HepG2 (cell line): ENCODE results near the gene RNGTT. TPM values are rescaled to one million over a fixed set of nuclear protein-coding genes. Genes with fewer than 3 reads are reported as not detected.

Experiments
- ATAC-seq: fragments of 200-7000 bp; cut with Tn5 transposase; 3 replicates; pipeline ENCODE4 v1.9.1; 2020; ENCODE audit warnings: mild to moderate bottlenecking, moderate library complexity
- BruUV-seq: library from RNA; stranded (reverse); fragments of 400-500 nt; replicated peaks from 2 replicates; lab custom pipeline; 2021; lab: Mats Ljungman, UMichigan
- CTCF ChIA-PET: fragments of 300-600 bp; formaldehyde crosslinking; extraction: SDS; loops from one replicate; lab custom pipeline; 2021; ENCODE audit warnings: low total read pairs, inconsistent platforms, low intra/inter-chr PET ratio; lab: Yijun Ruan, JAX
- POLR2A ChIA-PET: fragments of 350-600 bp; sonication (Branson Sonifier 250); formaldehyde crosslinking; loops from one replicate; lab custom pipeline; 2020; ENCODE audit warnings: antibody characterized with exemption, inconsistent platforms; lab: Yijun Ruan, JAX
- DNase-seq: peaks from one replicate; pipeline ENCODE4 v3.0.0-alpha.2; 2015; ENCODE audit warnings: low spot score
- FAIRE-seq: peaks from 3 replicates; lab custom pipeline; 2011; peaks lifted over from hg19 to GRCh38; lab: Jason Lieb, UNC
- H2AFZ ChIP-seq: one replicate; pipeline ENCODE4 v1.6.1; 2011; ENCODE audit warnings: low read length, inconsistent platforms
- H3K27ac ChIP-seq: fragments of 300-600 bp; 3 replicates; pipeline ENCODE4 v1.8.0; 2011; ENCODE audit warnings: mixed run types, mild to moderate bottlenecking, mixed read lengths, low read length, inconsistent platforms; ENCODE audit not compliant: insufficient read depth; ENCODE audit errors: extremely low read length
- H3K27me3 ChIP-seq, 2 experiments: fragments of 200-600 bp in 1 of 2; 2 replicates in 1 of 2; 3 replicates in 1 of 2; pipeline versions ENCODE4 v1.6.0 to v1.8.0; 2011; ENCODE audit warnings: low read length in 2 of 2, mild to moderate bottlenecking in 2 of 2, moderate library complexity in 2 of 2, inconsistent platforms in 1 of 2; ENCODE audit not compliant: insufficient read depth in 2 of 2, control insufficient read depth in 1 of 2
- H3K36me3 ChIP-seq, 2 experiments: fragments of 200-600 bp in 1 of 2; replicated peaks in 1 of 2; 2 replicates in 1 of 2; 3 replicates in 1 of 2; pipeline versions ENCODE4 v1.5.1 to v1.8.0; 2011; ENCODE audit warnings: low read length in 2 of 2, inconsistent platforms in 1 of 2; ENCODE audit not compliant: insufficient read depth in 2 of 2, control insufficient read depth in 1 of 2
- H3K4me1 ChIP-seq: 2 replicates; pipeline ENCODE4 v1.5.1; 2012; ENCODE audit warnings: low read length, inconsistent platforms; ENCODE audit not compliant: insufficient read depth
- H3K4me2 ChIP-seq: 2 replicates; pipeline ENCODE4 v1.6.0; 2011; ENCODE audit warnings: low read depth, low read length, inconsistent platforms
- H3K4me3 ChIP-seq, 3 experiments: fragments of 200-600 bp in 1 of 3; sonication (generic), shearing (Covaris generic) in 1 of 3; replicated peaks in 1 of 3; 2 replicates each; pipeline ENCODE4 v1.5.1; 2011 to 2016; ENCODE audit warnings: low read length in 3 of 3, inconsistent platforms in 2 of 3, low read depth in 2 of 3, mild to moderate bottlenecking in 2 of 3, control low read depth in 1 of 3, mixed read lengths in 1 of 3; ENCODE audit not compliant: insufficient read depth in 1 of 3
- H3K79me2 ChIP-seq: one replicate; pipeline ENCODE4 v1.6.1; 2011; ENCODE audit warnings: low read length, inconsistent platforms; ENCODE audit not compliant: insufficient read depth
- H3K9ac ChIP-seq: 2 replicates; pipeline ENCODE4 v1.6.0; 2011; ENCODE audit warnings: mild to moderate bottlenecking, low read depth, low read length, inconsistent platforms; ENCODE audit not compliant: insufficient read depth
- H3K9me3 ChIP-seq: 2 replicates; pipeline ENCODE4 v1.5.1; 2012; ENCODE audit warnings: mild to moderate bottlenecking, low read length
- H4K20me1 ChIP-seq: 2 replicates; pipeline ENCODE4 v1.6.0; 2011; ENCODE audit warnings: inconsistent platforms, mild to moderate bottlenecking, low read length, moderate library complexity; ENCODE audit not compliant: insufficient read depth
- GFI1 ChIP-seq: sonication (generic); formaldehyde crosslinking; IDR thresholded peaks from 2 replicates; pipeline ENCODE4 v1.5.0; 2020; ENCODE audit warnings: missing genetic modification reagents, mild to moderate bottlenecking, borderline replicate concordance
- HOXA3 ChIP-seq: sonication (generic); formaldehyde crosslinking; IDR thresholded peaks from 2 replicates; pipeline ENCODE4 v1.5.0; 2020; ENCODE audit warnings: missing genetic modification reagents
- MLX ChIP-seq: IDR thresholded peaks from 2 replicates; pipeline ENCODE4 v1.6.1; 2016
- SIN3A ChIP-seq: IDR thresholded peaks from 2 replicates; pipeline ENCODE4 v1.6.1; 2011; ENCODE audit warnings: low read depth, mild to moderate bottlenecking, control low read depth, low read length, borderline replicate concordance
- SNAPC4 ChIP-seq: sonication (generic); formaldehyde crosslinking; IDR thresholded peaks from 2 replicates; pipeline ENCODE4 v1.4.0; 2020; ENCODE audit warnings: mild to moderate bottlenecking, missing genetic modification reagents
- WIZ ChIP-seq: sonication (generic); formaldehyde crosslinking; IDR thresholded peaks from 2 replicates; pipeline ENCODE4 v1.5.1; 2020; ENCODE audit warnings: mild to moderate bottlenecking, missing genetic modification reagents
- ZBTB3 ChIP-seq: sonication (generic); formaldehyde crosslinking; IDR thresholded peaks from 2 replicates; pipeline ENCODE4 v1.4.0; 2020; ENCODE audit warnings: low read depth, mild to moderate bottlenecking, moderate library complexity, missing genetic modification reagents, borderline replicate concordance
- ZBTB40 ChIP-seq, 2 experiments: fragments of 450-650 bp in 1 of 2; sonication (generic) in 1 of 2; formaldehyde crosslinking in 1 of 2; IDR thresholded peaks; 2 replicates each; pipeline versions ENCODE4 v1.6.1 to v1.8.0; 2016 to 2022; ENCODE audit warnings: antibody characterized with exemption in 1 of 2, mild to moderate bottlenecking in 1 of 2, missing genetic modification reagents in 1 of 2
- ZFY ChIP-seq: sonication (generic); formaldehyde crosslinking; IDR thresholded peaks from 2 replicates; pipeline ENCODE4 v1.4.0; 2020; ENCODE audit warnings: missing genetic modification reagents
- WGBS: methylation state at CpG from one replicate; pipeline ENCODE4 v1.1.6; 2017; ENCODE audit warnings: low lambda C conversion rate; 5-methylcytosine and 5-hydroxymethylcytosine counted together
- in situ Hi-C: cut with HindIII; loops from 2 replicates; pipeline ENCODE4 v1.10.0; 2017; ENCODE audit warnings: low pct_unique_long_range_greater_than_20kb; ENCODE audit not compliant: extremely low pct_ligation_motif_present
- intact Hi-C: fragments of 100-400 bp; cut with micrococcal nuclease; formaldehyde crosslinking; loops from one replicate; pipeline ENCODE4 v1.10.0; 2022; ENCODE audit not compliant: unreplicated experiment
- polyA plus RNA-seq, 8 experiments: library from polyadenylated mRNA; depleted of rRNA in 3 of 8; stranded (reverse) in 7 of 8; unstranded in 1 of 8; fragments of >200 nt; fragmentation: Illumina TruSeq in 4 of 8; extraction: Trizol in 4 of 8; gene quantifications; 2 replicates each; pipeline versions ENCODE4 v1.2.1 to v1.2.3, GENCODE V29; 2011 to 2016; ENCODE audit warnings: low read depth in 4 of 8, missing spikeins in 1 of 8, mixed read lengths in 1 of 8; ENCODE audit not compliant: insufficient read depth in 1 of 8
- total RNA-seq, 5 experiments: library from RNA; depleted of rRNA; stranded (reverse); fragments of >200 nt; fragmentation: Illumina TruSeq; extraction: Trizol; gene quantifications; 2 replicates each; pipeline ENCODE4 v1.2.3, GENCODE V29; 2016; ENCODE audit warnings: low read depth in 1 of 5

The RNGTT gene
- total and polyA plus RNA-seq, 2 of the 13 experiments (the other 11 are each of a cell fraction or from before 2014, with no cell fraction given): 6.0 to 22.6 TPM

GRCh38 chr6:88865275-88865674 lies 98.1 kb downstream of the RNGTT start:
- ATAC-seq: no peak
- intact Hi-C loops: no loop called here
- Histone ChIP-seq H3K27me3 (no peaks in the 10 kb centered on the region), H3K79me2 (peaks cover 3% of the 10 kb centered on the region), H3K4me3 (no peak overlapping the region), H3K36me3 (peaks cover 1 to 13% of the 10 kb centered on the region in 2 experiments; a peak in 3 of 5 replicates), H3K4me1 (peaks cover 12% of the 10 kb centered on the region), H3K9me3 (no peaks in the 10 kb centered on the region), H3K9ac (no peak overlapping the region), H4K20me1 (no peaks in the 10 kb centered on the region), H2AFZ (no peak overlapping the region), H3K27ac (no peak overlapping the region), H3K4me2 (no peak overlapping the region)
- BruUV-seq: no TSS peak
- WGBS: 94% methylated on average over 2 of the region's 2 CpGs
- CTCF ChIA-PET: no interaction called here
- POLR2A ChIA-PET: no interaction called here
- in situ Hi-C loops: loop anchor here (25.0 kb wide), 1 partner anchor 928 kb away; no protein-coding TSS in a partner anchor
- FAIRE-seq: no peak
- no peak for DNase-seq
- TF ChIP-seq SNAPC4 (CRISPR knock-in tag): no peak
- no peak for TF ChIP-seq SIN3A
- TF ChIP-seq WIZ (CRISPR knock-in tag): no peak
- TF ChIP-seq GFI1: no peak
- TF ChIP-seq ZBTB40 (IDR thresholded peaks at IDR 0.05): no peak
- no peak for TF ChIP-seq ZBTB40 (CRISPR knock-in tag; IDR thresholded peaks at IDR 0.05)
- TF ChIP-seq ZBTB3 (CRISPR knock-in tag): no peak
- no peak for TF ChIP-seq ZFY
- TF ChIP-seq HOXA3 (CRISPR knock-in tag): no peak
- no peak for TF ChIP-seq MLX (CRISPR knock-in tag)
